Endothelial cell of umbilical vein (primary cell): ENCODE results near the gene MUTYH.

Experiments
- CTCF ChIP-seq, 2 donors: IDR thresholded peaks; 1 replicate in 1 of 2; 2 replicates in 1 of 2; pipeline ENCODE4 v1.5.1; 2011; ENCODE audit warnings: low read length in 2 of 2, mild to moderate bottlenecking in 2 of 2, moderate library complexity in 2 of 2, control low read depth in 1 of 2, inconsistent platforms in 1 of 2, low read depth in 1 of 2; ENCODE audit not compliant: insufficient read depth in 1 of 2; ENCODE audit errors: extremely low read depth in 1 of 2
- EZH2 ChIP-seq: IDR thresholded peaks from 2 replicates; pipeline ENCODE4 v1.6.1; 2012; ENCODE audit warnings: borderline replicate concordance, low read depth, mild to moderate bottlenecking, moderate library complexity, low read length, inconsistent platforms; ENCODE audit not compliant: severe bottlenecking
- FOS ChIP-seq: IDR thresholded peaks from 2 replicates; pipeline ENCODE4 v1.6.1; 2011; ENCODE audit warnings: mild to moderate bottlenecking, low read length, moderate library complexity, borderline replicate concordance; ENCODE audit not compliant: insufficient read depth
- MAX ChIP-seq: IDR thresholded peaks from 2 replicates; pipeline ENCODE4 v1.6.1; 2011; ENCODE audit not compliant: insufficient read depth, insufficient read length
- POLR2A ChIP-seq: IDR thresholded peaks from 2 replicates; pipeline ENCODE4 v1.6.1; 2012; ENCODE audit warnings: low read depth, mild to moderate bottlenecking, control low read depth, low read length
- POLR2AphosphoS5 ChIP-seq: IDR thresholded peaks from 2 replicates; pipeline ENCODE4 v1.6.1; 2012; ENCODE audit warnings: low read depth, mild to moderate bottlenecking, control low read depth, low read length, moderate library complexity; ENCODE audit not compliant: insufficient read depth

- TF ChIP-seq MAX (no peak), POLR2AphosphoS5 (no peak), CTCF (IDR thresholded peaks at IDR 0.05; ENCODE audit: extremely low read depth in 1 of 2, insufficient read depth in 1 of 2, low read depth in 1 of 2, low read length in 2 of 2) (no peak), EZH2 (no peak), FOS (no peak), POLR2A (no peak)
These were observed 8.9 kb upstream of the MUTYH start for GRCh38 chr1:45348966-45349677.
